SH-SY5Y (cell line): ENCODE data around the gene METTL16.

ENCODE experiments used
- GATA2 ChIP-seq: IDR thresholded peaks from 2 replicates; pipeline ENCODE4 v1.6.1; 2011; ENCODE audit warnings: mild to moderate bottlenecking, low read depth, low read length
- GATA3 ChIP-seq: IDR thresholded peaks from 2 replicates; pipeline ENCODE4 v1.6.1; 2011; ENCODE audit warnings: low read depth, mild to moderate bottlenecking, low read length, moderate library complexity

- TF ChIP-seq GATA2 (no peak), GATA3 (no peak)
Measured at GRCh38 chr17:2423271-2423670, 88.4 kb downstream of the METTL16 start.
